ENCODE measurements around the gene PPA2.
"Not testable (repeated sequence)": the region's sequence is repeated elsewhere in the genome, so short reads cannot be mapped to it uniquely, and the experiment has no call there.

DNA sequence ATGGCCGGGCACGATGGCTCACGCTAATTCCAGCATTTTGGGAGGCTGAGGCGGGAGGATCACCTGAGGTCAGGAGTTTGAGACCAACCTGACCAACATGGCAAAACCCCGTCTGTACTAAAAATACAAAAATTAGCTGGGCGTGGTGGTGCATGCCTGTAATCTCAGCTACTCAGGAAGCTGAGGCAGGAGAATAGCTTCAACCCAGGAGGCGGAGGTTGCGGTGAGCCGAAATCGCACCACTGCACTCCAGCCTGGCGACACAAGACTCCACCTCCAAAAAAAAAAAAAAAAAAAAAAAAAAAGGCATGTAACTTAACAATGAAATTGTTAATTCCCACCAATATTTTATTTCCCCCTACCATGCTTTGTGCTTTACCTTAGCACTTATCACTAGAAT is 15.3 kb downstream of the PPA2 start:
- not testable (repeated sequence) for TF ChIP-seq ZNF837 (tag by site-specific recombination; IDR thresholded peaks at IDR 0.05); TCF7L2 (IDR thresholded peaks at IDR 0.05; ENCODE audit: borderline replicate concordance, low read depth, low read length); ZNF670 (tag by site-specific recombination; IDR thresholded peaks at IDR 0.05; ENCODE audit: low read depth); ZNF707 (tag by site-specific recombination; IDR thresholded peaks at IDR 0.05); ZNF138 (tag by site-specific recombination; IDR thresholded peaks at IDR 0.05; ENCODE audit: borderline replicate concordance); WT1 (tag by site-specific recombination; IDR thresholded peaks at IDR 0.05); GLIS2 (tag by site-specific recombination; IDR thresholded peaks at IDR 0.05); ZNF155 (tag by site-specific recombination; IDR thresholded peaks at IDR 0.05)
- TF ChIP-seq, protein P1, sequence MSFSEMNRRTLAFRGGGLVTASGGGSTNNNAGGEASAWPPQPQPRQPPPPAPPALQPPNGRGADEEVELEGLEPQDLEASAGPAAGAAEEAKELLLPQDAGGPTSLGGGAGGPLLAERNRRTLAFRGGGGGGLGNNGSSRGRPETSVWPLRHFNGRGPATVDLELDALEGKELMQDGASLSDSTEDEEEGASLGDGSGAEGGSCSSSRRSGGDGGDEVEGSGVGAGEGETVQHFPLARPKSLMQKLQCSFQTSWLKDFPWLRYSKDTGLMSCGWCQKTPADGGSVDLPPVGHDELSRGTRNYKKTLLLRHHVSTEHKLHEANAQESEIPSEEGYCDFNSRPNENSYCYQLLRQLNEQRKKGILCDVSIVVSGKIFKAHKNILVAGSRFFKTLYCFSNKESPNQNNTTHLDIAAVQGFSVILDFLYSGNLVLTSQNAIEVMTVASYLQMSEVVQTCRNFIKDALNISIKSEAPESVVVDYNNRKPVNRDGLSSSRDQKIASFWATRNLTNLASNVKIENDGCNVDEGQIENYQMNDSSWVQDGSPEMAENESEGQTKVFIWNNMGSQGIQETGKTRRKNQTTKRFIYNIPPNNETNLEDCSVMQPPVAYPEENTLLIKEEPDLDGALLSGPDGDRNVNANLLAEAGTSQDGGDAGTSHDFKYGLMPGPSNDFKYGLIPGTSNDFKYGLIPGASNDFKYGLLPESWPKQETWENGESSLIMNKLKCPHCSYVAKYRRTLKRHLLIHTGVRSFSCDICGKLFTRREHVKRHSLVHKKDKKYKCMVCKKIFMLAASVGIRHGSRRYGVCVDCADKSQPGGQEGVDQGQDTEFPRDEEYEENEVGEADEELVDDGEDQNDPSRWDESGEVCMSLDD (tag by site-specific recombination; IDR thresholded peaks at IDR 0.05) = not testable (repeated sequence)
- TF ChIP-seq, protein P2, sequence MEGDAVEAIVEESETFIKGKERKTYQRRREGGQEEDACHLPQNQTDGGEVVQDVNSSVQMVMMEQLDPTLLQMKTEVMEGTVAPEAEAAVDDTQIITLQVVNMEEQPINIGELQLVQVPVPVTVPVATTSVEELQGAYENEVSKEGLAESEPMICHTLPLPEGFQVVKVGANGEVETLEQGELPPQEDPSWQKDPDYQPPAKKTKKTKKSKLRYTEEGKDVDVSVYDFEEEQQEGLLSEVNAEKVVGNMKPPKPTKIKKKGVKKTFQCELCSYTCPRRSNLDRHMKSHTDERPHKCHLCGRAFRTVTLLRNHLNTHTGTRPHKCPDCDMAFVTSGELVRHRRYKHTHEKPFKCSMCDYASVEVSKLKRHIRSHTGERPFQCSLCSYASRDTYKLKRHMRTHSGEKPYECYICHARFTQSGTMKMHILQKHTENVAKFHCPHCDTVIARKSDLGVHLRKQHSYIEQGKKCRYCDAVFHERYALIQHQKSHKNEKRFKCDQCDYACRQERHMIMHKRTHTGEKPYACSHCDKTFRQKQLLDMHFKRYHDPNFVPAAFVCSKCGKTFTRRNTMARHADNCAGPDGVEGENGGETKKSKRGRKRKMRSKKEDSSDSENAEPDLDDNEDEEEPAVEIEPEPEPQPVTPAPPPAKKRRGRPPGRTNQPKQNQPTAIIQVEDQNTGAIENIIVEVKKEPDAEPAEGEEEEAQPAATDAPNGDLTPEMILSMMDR (tag by site-specific recombination; IDR thresholded peaks at IDR 0.05) = not testable (repeated sequence)
